Hepatocyte (in vitro differentiated cells): ENCODE data around the gene SFR1.

Experiments
- CTCF ChIP-seq: fragments of 200-600 bp; sonication (generic); IDR thresholded peaks from 2 replicates; pipeline ENCODE4 v1.5.1; 2016; ENCODE audit warnings: antibody characterized with exemption, mild to moderate bottlenecking; ENCODE audit not compliant: poor library complexity
- EZH2 ChIP-seq: fragments of 200-600 bp; sonication (generic); IDR thresholded peaks from 2 replicates; pipeline ENCODE4 v1.6.1; 2016; ENCODE audit warnings: antibody characterized with exemption, mild to moderate bottlenecking, borderline replicate concordance

- TF ChIP-seq CTCF (no peak), EZH2 (no peak)
Observed at GRCh38 chr10:104081998-104082397, 40.0 kb upstream of the SFR1 start.
